HG03457 (cell line): ENCODE results near the gene MSI2.

Experiments used
- ATAC-seq: cut with Tn5 transposase; IDR thresholded peaks from one replicate; pipeline ENCODE4 v1.9.1; 2021; ENCODE audit warnings: moderate number of reproducible peaks; ENCODE audit not compliant: unreplicated experiment

MSI2 gene

GRCh38 chr17:57515662-57516211 is 259.4 kb downstream of the MSI2 start:
- ATAC-seq = no peak

GRCh38 chr17:57516290-57517230 is 260.2 kb downstream of the MSI2 start:
- ATAC-seq = no peak

- no peak for ATAC-seq
These were observed 260.9 kb downstream of the MSI2 start for GRCh38 chr17:57517273-57517631.

DNA sequence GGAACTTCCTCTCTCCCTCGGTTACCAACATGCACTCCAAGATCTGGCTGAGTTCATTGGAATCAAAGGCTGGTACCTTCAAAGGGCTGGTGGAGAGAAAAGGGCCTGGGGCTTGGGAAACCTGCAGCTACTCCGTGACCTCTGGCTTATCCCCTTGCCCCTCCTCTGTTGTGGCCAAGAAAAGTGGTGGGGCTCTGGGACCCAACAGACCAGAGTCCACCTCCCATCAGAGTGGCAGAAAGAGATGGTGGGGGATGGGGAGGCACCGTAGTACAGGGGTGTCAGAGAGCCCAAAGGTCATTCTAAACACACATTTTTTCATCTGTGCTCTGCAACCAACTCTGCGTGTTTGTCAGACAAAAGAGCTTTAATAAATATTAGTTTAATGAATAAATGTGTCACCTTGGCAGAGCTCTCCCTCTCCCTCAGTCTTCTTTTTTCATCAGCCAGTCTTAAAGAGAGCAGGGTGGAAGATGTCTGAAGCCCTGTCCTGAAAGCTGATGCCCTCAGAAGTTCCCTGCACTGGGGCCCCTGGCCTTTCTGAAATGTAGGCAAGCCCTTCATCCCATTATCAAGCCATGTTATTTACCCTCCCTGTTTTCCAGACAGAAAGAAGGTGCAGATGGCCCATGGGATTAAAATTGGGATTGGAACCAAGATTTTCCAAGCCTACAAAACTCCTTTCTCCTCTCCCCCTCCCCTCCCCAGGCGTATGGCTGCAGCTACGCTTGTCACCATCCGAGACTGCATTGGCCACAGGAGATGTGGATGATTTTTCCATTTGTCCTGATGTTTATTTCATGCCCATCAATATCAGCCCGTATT is 261.5 kb downstream of the MSI2 start:
- ATAC-seq = no peak

- ATAC-seq = no peak
These were observed 262.6 kb downstream of the MSI2 start for GRCh38 chr17:57518587-57519581.

DNA sequence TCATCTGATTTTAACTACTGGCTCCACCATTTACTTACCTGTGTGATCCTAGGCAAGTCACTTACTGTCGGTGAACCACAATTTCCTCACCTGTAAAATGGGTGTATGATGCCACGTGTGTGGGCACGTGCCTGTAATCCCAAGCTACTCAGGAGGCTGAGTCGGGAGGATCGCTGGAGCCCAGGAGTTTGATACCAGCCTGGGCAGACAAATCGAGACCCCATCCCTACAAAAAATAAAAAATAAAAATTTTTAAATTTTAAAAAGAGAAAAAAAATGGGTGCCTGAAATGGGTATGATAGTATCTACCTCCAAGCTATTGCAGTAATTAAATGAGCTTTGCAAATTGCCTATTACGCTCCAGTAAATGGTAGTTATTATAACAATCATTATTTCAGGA is 263.5 kb downstream of the MSI2 start:
- ATAC-seq = no peak

DNA sequence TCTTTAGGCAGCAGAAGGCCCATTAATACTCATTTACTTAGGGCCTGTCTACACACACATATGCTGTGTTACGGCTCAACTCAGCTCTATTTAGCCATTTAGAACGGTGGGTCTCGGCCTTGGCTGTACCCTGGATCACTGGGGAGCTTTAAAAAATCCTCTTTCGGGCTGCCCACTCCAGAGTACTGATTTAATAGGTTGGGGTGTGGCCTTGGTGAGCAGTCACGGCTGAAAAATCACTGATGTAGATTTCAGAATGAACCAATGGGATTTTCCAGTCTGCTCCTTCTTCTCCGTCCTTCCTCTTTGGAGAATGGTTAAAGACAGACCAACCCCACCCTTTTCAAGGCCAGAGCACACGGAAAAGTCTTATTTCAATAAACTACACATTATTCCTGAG is 265.3 kb downstream of the MSI2 start:
- no peak for ATAC-seq

- no peak for ATAC-seq
These were observed 266.0 kb downstream of the MSI2 start for GRCh38 chr17:57522042-57523005.

DNA sequence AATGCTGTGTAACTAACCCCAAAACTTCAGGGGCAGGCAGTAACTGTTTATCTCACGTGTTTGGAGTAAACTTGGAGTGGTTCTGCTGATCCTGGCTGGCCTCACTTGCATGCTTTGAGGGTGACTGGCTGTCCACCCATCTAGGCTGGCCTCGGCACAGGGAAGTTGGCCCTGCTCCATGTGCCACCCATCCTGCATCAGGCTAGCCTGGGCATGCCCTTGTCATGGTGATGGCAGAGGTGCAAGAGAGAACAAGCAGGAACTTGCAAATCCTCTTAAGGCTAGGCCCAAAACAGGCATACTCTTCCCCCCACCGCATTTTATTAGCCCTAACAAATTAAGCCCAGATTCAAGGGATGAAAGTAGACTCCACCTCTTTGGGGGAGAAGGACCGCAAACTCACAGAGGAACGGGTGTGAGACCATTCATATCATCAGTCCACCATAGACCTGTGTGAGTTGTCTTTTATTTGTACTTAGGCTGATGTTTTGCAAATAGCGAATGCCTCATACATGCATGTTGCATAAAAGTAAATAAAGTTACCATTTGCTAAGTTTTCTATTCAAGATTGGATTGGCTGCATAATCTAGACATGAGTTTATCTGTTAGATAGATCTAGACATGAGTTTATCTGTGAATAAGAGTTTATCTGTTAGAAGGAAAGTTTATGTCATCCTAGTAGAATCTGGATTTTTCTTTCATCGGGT is 267.8 kb downstream of the MSI2 start:
- ATAC-seq = no peak

DNA sequence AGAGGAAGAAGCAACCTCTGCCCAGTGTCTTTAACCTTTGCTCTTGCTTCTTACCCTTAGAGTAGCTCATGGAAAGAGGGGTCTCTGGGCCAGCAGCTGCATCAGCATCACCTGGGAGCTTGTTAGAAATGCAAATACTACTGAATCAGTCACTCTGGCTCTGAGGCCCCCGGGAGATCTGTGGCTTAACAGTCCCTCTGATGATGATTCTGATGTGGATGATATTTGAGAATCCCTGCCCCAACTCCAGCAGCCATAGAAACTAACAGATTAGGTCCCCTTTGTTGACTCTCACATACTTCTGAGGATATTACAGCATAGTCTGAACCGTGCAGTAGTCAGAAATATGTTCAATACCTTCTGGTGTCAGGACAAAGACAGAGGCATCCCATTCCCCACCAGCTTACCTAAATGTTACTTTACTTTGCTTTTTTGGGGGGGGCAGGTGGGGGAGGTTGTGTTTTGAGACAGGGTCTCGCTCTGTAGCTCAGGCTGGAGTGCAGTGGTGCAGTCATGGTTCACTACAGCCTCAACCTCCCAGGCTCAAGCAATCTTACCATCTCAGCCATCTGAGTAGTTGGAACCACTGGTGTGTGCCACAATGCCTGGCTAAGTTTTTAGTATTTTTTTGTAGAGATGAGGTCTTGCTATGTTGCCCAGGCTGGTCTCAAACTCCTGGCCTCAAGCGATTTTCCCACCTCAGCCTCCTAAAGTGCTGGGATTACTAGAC is 268.7 kb downstream of the MSI2 start:
- ATAC-seq = no peak

GRCh38 chr17:57527221-57528057 is 271.1 kb downstream of the MSI2 start:
- ATAC-seq = no peak

GRCh38 chr17:57528058-57528451 is 271.7 kb downstream of the MSI2 start:
- no peak for ATAC-seq

- ATAC-seq = no peak
These were observed 273.7 kb downstream of the MSI2 start for GRCh38 chr17:57530026-57530425.

- ATAC-seq = no peak
These were observed 274.2 kb downstream of the MSI2 start for GRCh38 chr17:57530508-57530907.

GRCh38 chr17:57531078-57531477 is 274.8 kb downstream of the MSI2 start:
- no peak for ATAC-seq

- no peak for ATAC-seq
These were observed 275.6 kb downstream of the MSI2 start for GRCh38 chr17:57531648-57532504.
